Fibroblast of villous mesenchyme (primary cell): ENCODE data around the gene CYP4Z1. TPM values are rescaled to one million over a fixed set of nuclear protein-coding genes. Genes with fewer than 3 reads are reported as not detected.
"Not testable (repeated sequence)": the region's sequence is repeated elsewhere in the genome, so short reads cannot be mapped to it uniquely, and the experiment has no call there.

Source experiments
- DNase-seq: peaks from one replicate; pipeline ENCODE4 v3.0.0-alpha.2; 2010; ENCODE audit warnings: low read depth
- H3K4me3 ChIP-seq: 2 replicates; pipeline ENCODE4 v1.5.1; 2011; ENCODE audit warnings: low read depth, mild to moderate bottlenecking, low read length
- total RNA-seq: library from RNA; depleted of rRNA; stranded (reverse); fragments of >200 nt; gene quantifications from 2 replicates; pipeline ENCODE4 v1.2.3, GENCODE V29; 2012
- TF ChIP-seq, protein P1 (sequence below): IDR thresholded peaks from 2 replicates; pipeline ENCODE4 v1.5.1; 2012; ENCODE audit warnings: low read depth, mild to moderate bottlenecking, low read length; ENCODE audit not compliant: insufficient read depth

The CYP4Z1 gene
- total RNA-seq, 1 donor: not detected

DNA sequence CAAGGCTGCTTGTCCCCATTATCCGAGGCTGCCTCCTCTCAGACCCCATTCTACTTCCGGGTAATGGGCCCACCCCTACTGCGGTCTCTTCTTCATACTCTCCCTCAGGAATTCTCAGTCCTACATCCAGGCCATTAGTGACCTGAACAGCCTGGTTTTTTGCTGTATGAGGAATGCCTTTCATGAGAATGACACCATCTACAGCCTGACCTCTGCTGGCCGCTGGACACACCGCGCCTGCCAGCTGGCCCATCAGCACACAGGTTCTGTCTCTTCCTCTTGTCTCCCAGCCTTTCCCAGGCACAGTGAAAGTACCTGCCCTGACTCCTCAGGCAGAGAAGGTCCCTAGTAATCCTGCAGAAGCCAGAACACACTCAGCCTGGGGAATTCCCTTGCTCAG, 76.6 kb downstream of the CYP4Z1 start:
- TF ChIP-seq, protein P1, sequence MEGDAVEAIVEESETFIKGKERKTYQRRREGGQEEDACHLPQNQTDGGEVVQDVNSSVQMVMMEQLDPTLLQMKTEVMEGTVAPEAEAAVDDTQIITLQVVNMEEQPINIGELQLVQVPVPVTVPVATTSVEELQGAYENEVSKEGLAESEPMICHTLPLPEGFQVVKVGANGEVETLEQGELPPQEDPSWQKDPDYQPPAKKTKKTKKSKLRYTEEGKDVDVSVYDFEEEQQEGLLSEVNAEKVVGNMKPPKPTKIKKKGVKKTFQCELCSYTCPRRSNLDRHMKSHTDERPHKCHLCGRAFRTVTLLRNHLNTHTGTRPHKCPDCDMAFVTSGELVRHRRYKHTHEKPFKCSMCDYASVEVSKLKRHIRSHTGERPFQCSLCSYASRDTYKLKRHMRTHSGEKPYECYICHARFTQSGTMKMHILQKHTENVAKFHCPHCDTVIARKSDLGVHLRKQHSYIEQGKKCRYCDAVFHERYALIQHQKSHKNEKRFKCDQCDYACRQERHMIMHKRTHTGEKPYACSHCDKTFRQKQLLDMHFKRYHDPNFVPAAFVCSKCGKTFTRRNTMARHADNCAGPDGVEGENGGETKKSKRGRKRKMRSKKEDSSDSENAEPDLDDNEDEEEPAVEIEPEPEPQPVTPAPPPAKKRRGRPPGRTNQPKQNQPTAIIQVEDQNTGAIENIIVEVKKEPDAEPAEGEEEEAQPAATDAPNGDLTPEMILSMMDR: peak; percentile 33
- not testable (repeated sequence) for DNase-seq, H3K4me3 ChIP-seq

DNA sequence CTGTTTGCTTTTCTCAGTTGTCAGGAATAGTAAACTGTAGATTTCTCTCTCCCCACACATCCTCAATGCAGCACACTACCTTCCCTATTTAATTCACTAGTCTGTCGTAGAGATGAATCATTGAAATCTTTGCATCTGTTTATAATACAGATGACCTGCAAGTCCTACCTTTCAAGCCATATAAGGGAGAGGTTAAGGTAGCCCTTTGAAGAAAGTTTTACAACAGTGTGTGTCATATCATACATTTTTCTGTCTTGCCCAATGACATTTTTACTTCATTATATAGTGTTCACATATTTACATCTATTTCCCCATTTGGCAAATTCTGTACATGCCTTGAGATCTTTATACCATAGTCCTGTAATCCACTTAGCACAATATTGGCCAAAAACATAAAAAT, 79.5 kb downstream of the CYP4Z1 start:
- not testable (repeated sequence) for DNase-seq, H3K4me3 ChIP-seq

DNA sequence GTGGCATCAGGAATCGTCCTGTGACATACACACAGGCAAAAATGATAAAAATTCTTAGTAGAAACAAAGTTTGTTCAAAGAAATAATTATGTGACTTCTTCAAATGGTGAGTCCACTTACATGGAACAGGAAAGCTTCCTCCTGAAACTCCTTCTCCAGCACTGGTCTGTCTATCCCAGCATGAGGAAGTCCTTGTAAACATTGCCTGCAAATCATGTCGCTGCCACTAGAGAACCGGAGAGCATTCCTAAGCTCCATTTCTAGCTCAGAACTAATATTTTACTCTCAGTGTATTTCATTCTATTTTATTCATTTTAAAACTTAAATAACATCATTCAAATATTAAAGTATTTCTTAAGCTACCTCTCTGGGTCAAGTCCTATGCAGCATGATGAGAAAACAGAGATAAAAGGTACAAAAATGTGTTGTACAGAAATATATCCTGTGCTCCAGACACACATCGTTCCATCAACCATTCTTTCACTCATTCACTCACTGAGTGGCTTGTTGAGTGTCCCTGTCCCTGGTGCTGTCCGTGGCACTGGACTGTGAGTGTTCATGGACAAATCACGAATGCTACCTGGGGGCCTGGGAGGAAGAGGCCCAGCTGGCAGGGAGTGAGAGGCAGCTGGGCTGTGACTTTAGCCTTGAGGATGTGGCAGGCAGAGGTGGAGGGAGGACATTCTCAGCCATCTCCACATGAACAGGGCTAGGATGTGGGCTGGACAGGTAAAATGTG, 80.2 kb downstream of the CYP4Z1 start:
- TF ChIP-seq, protein P1: no peak
- no peak for DNase-seq
- no peak overlapping the region for H3K4me3 ChIP-seq

DNA sequence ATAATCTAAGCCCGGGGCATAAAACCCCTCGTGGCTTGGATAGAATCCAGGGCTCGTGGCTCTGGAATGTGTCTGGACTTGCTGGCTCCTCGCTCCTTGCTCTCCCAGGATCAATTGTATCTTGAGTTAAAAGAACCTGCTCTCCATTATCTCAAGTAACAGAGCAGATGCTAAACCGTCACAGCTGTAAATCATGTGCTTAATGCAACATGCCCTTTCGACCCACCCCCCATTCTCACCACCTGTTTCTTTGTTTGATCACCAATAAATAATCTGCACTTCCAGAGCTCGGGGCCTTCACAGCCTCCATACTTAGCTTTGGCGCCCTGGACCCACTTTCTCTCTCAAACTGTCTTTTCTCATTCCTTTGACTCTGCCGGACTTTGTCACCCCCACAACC, 82.1 kb downstream of the CYP4Z1 start:
- not testable (repeated sequence) for H3K4me3 ChIP-seq, DNase-seq

DNA sequence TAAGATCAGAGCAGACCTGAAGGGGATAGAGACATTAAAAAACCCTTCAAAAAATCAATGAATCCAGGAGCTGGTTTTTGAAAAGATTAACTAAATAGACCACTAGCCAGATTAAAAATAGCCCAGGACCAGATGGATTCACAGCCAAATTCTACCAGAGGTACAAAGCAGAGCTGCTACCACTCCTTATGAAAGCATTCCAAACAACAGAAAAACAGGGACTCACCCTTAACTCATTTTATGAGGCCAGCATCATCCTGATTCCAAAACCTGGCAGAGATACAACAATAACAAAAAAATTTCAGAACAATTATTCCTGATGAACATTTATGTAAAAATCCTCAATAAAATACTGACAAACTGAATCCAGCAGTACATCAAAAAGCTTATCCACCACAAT, 89.4 kb downstream of the CYP4Z1 start:
- DNase-seq, H3K4me3 ChIP-seq: not testable (repeated sequence)

DNA sequence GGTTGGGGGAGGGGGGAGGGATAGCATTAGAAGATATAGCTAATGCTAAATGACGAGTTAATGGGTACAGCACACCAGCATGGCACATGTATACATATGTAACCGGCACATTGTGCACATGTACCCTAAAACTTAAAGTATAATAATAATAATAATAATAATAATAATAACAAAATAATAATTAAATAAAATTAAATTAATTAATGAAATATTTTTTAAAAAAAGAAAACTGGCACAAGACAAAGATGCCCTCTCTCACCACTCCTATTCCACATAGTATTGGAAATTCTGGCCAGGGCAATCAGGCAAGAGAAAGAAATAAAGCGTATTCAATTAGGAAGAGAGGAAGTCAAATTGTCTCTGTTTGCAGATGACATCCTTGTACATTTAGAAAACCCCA, 90.9 kb downstream of the CYP4Z1 start:
- DNase-seq, H3K4me3 ChIP-seq: not testable (repeated sequence)

DNA sequence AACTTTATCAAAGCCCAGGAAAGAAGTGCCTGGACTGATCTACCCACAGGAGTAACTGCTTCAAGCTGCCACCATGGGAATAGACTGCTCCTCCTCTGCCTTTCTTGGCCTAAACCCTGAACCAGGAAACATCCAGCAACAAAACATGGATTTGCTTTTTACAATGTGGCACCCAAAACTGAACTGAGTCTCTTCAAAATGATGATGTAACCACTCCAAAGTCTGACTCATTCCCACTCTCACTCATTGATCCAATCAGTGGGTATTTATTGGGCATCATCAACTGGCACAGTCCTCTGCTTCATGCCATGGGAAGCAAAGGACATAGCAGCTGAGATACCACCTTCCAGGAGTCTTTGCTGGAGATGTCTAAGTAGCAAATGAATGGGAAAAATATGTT, 93.7 kb downstream of the CYP4Z1 start:
- H3K4me3 ChIP-seq: no peak overlapping the region
- TF ChIP-seq, protein P1: no peak
- no peak for DNase-seq

DNA sequence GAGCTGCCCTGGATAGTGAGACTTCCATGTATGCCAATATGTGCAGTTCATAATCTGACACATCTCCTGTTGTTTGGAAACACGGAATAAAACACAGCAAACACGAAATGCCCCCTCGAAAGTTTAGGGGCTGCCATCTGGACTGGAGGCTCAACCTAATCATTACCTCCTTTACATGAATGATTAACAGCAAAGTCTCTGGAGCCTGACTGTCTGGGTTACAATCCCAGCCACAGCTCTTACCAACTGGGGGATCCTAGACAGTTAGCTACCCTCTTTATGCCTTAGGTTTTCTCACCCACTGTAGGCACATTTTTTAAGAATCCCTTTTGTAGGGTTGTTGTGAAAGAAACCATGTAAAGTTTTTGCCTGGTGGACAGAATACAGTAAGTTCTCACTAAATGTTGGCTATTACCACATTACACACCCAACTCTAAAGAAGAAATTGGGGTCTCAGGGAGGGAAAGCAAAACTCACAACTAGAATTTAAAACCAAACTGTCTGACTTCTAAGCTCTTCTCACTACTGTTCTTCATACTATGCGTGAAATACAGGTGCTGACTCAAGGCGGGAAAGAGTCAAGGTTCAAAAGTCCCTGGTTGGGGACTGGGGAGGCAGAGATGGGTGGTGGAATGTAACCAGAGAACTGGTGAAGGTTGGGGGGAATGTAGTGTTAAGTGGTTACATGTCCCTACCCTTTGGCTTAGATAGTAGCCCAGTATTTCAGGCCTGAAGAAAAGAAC, 94.4 kb downstream of the CYP4Z1 start:
- TF ChIP-seq, protein P1: no peak
- H3K4me3 ChIP-seq: no peak overlapping the region
- no peak for DNase-seq

DNA sequence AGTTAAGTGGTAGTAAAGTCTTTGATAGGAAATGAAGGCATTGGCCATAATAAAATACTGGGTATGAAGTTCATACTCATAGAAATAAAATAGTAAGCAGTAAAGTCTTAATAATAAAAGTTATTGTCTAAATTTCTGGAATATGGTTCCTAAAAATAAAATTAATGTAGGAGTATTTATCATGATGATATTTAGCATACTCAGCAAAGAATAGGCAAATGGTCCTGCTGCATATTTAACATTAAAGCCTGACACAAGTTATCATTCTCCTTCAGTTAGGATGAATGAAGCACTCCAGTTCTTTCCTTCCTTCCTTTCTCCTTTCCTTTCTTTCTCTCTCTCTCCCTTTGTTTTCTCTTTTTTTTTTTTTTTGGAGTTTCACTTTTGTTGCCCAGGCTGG, 97.5 kb downstream of the CYP4Z1 start:
- TF ChIP-seq, protein P1: no peak
- no peak for DNase-seq
- no peak overlapping the region for H3K4me3 ChIP-seq
